Measurements from ENCODE around the gene POU2F2.
"Not testable (repeated sequence)": the region's sequence is repeated elsewhere in the genome, so short reads cannot be mapped to it uniquely, and the experiment has no call there.

POU2F2 gene

DNA sequence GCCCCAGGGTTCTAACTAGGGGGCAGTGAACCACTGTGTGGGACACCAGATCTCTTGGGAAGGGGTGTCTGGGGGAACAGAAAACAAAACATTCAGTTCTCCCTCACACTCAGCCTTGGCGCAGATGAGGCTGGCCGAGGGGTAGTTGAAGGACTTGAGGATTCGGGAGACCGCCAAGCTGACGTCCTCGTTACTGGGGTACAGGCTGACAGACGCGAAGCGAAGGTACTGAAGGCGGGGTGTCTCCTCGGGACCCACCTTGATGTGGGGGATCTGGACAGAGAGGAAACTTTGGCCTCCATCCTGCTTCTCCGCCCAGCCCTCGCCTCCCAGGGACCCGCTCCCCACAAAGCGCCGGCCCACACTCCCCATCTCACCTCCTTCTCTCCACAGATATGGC lies 69.9 kb downstream of the POU2F2 start:
- DNase-seq (ENCODE audit: low read depth in 3 of 3) = no peak

DNA sequence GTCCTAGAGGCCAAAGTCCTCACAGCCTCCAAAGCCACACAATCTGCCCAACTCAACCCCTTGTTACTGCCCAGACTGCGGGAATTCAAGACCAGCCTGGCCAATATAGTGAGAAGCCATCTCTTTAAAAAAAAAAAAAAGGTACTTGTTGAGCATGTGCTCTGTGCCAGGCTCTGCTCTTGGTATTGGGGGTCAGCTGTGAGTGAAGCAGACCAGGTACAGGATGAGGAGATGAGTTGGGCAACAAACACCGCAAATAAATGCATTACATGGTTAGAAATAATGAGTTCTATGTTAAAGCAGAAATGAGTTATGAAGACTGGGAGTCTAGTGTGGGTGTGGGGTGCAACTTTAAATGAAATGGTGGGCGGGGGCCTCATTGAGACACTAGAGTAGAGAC lies 72.1 kb downstream of the POU2F2 start:
- no peak for DNase-seq (ENCODE audit: low read depth in 3 of 3)

GRCh38 chr19:42059196-42059595 lies 73.0 kb downstream of the POU2F2 start:
- no peak for DNase-seq (ENCODE audit: low read depth in 3 of 3)

DNA sequence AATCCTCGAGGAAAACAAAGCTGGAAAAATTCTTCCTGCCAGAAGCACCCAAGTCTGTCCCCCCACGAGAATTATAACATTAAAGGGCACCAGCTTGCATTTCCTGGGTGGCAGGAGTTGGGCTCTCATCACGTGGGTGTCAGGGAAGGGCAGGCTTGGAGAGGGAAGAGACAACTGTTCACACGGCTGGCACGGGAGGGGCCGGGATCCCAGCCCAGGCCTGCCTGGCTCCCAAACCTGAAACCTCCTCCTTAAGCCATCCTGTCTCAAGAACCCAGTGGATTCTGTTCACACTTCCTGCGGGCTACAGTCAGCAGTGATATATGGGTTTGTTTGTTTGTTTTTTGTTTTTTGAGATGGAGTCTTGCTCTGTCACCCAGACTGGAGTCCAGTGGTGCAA lies 74.4 kb downstream of the POU2F2 start:
- DNase-seq (ENCODE audit: low read depth in 3 of 3) = no peak

DNA sequence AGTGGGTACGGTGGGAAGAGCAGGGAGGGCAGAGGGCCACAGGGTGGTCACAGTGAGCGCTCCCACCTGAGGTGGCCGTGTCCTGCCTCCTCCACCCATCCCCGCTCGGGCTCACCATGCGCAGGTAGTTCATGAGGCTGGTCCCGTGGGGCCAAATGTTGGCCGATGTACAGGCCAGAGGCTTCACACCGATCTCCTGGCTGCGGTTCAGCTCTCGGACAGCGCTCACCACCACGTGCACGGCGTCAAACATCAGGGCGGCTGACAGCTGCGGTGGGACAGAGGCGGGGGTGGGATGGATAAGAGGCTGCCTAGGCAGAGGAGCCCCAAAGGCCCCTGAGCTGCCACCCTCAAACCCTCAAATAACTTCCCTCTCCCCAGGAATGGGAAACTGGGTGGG lies 78.0 kb downstream of the POU2F2 start:
- no peak for DNase-seq (ENCODE audit: low read depth in 3 of 3)

- no peak for DNase-seq (ENCODE audit: low read depth in 3 of 3)
Measured at GRCh38 chr19:42053037-42053935, 79.0 kb downstream of the POU2F2 start.

DNA sequence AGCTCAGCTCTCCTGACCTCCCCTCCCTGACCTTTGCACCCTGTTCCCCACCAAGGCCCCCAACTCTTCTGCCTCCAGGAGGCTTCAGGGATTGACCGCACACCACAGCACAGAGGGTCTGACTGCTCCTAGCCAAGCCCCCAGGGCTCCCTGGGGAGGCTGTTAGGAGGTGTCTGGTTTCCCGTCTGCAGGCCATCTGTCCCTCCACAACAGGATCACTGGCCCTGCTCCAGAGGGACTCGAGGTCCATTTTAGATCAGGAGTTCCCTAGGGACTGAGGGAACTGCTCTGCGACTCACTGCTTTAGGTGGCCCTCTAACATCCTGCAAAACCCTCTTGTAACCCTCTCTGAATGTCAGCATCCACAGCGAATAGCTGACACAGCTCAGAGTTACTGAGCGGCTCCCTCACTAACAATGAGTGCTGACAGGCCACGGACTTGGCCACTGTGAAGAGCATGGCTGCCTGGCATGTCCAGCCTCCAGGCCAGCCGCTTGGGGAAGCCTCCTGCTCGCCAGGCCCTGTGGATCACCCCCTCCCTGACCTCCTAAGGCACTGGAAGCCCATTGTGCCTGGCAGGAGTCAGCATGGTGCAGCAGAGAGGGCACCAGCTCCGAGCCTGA lies 79.9 kb downstream of the POU2F2 start:
- no peak for DNase-seq (ENCODE audit: low read depth in 3 of 3)

- no peak for DNase-seq (ENCODE audit: low read depth in 3 of 3)
Measured at GRCh38 chr19:42051166-42052115, 80.8 kb downstream of the POU2F2 start.

- no peak for DNase-seq (ENCODE audit: low read depth in 3 of 3)
Measured at GRCh38 chr19:42048992-42049391, 83.3 kb downstream of the POU2F2 start.

GRCh38 chr19:42045575-42045974 lies 86.7 kb downstream of the POU2F2 start:
- DNase-seq (ENCODE audit: low read depth in 3 of 3) = no peak

DNA sequence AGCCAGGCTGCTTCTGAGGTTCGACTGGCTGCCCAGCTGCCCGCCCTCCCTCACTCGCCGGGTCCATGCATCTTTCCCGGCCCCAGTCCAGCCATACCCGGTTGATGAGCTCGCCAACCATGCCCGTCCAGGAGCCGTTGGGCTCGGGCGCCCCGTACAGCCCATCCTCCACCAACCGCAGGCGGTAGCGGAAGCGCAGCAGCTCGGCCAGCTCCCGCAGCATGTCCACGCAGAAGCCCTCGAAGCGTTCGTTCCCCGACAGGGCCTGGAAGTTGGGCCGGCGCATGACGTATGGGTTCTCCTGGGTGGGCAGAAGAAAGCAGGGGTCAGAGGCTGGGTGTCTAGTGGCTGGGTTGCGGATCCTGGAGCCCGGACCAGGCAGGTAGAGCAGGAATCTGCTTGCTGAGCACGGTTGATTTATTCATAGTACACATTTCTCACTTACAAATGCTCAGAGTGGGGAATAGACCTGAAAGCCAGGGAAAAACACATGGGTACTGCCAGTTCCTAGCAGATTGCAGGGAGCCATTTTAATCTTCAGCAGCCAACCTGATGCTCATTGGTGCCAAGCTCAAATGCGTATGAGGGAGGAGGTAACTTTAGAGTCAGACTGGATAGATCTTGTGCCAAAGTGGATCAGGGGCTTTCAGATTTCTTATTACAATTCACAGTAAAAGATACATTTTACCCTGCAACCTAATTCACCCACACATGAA lies 89.6 kb downstream of the POU2F2 start:
- DNase-seq (ENCODE audit: low read depth in 3 of 3) = no peak

DNA sequence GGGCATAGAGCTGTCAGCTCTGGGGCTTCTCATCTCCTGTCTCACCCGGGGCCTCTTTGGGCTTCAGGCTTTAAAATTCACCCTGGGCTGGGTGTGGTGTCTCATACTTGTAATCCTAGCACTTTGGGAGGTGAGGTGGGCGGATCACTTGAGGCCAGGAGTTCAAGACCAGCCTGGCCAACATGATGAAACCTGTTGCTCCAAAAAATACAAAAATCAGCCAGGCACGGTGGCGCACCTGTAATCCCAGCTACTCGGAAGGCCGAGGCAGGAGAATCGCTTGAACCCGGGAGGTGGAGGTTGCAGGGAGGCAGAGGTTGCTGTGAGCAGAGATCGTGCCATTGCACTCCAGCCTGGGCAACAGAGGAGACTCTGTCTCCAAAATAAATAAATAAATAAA lies 91.8 kb downstream of the POU2F2 start:
- not testable (repeated sequence) for DNase-seq (ENCODE audit: low read depth in 3 of 3)

DNA sequence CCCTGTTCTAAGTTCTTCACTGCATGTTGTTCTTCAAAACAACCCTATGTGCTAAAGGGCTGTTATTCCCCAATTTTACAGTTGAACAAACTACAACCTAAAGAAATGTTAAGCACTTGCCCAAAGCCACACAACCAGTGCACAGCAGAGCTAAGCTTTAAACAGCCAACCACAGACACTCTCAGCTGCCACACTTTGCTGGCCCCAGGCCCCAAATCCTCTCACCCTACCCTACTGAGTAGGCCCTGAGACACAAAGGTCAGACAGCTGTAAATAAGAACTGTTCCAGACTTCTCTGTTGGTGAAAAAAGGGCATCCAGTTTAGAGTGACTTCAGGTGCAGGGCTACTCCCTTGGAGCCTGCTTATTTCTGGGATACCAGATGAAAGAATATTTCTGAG lies 92.2 kb downstream of the POU2F2 start:
- no peak for DNase-seq (ENCODE audit: low read depth in 3 of 3)

GRCh38 chr19:42038666-42039065 lies 93.6 kb downstream of the POU2F2 start:
- DNase-seq (ENCODE audit: low read depth in 3 of 3) = no peak

DNA sequence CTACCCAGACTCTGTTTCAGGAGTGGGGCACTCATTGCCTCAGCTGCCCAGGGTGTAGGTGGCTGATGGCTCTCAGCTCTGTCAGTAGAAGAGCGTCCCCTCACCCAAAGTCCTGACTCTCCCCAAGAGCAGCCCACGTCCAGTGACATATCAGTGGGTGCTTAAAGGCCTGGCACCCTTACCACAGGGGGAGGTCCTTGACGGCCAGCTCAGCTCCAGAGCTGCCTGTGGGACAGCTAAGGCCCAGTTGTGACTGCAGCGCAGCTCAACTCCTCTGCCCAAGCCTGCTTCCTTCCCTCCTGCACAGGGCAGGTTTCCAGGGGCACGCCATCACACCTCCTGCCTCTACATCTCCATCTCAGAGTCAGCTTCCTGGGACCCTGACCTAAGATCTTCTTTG lies 94.6 kb downstream of the POU2F2 start:
- no peak for DNase-seq (ENCODE audit: low read depth in 3 of 3)
